NB4 (cell line): Measurements from ENCODE around the gene KLHDC10.

Source experiments
- MYC ChIP-seq: IDR thresholded peaks from 2 replicates; pipeline ENCODE4 v1.6.1; 2011; ENCODE audit warnings: low read depth, low read length
- POLR2A ChIP-seq: IDR thresholded peaks from 2 replicates; pipeline ENCODE4 v1.6.1; 2011; ENCODE audit warnings: mild to moderate bottlenecking; ENCODE audit not compliant: insufficient read length; ENCODE audit errors: extremely low read depth
- TF ChIP-seq, protein P1 (sequence below): IDR thresholded peaks from one replicate; pipeline ENCODE4 v1.5.1; 2012; ENCODE audit warnings: low read depth, low read length
- TF ChIP-seq, protein P2 (sequence below): IDR thresholded peaks from 2 replicates; pipeline ENCODE4 v1.6.1; 2011; ENCODE audit warnings: low read depth, low read length

GRCh38 chr7:130144312-130145171 lies 74.2 kb downstream of the KLHDC10 start:
- TF ChIP-seq, protein P1, sequence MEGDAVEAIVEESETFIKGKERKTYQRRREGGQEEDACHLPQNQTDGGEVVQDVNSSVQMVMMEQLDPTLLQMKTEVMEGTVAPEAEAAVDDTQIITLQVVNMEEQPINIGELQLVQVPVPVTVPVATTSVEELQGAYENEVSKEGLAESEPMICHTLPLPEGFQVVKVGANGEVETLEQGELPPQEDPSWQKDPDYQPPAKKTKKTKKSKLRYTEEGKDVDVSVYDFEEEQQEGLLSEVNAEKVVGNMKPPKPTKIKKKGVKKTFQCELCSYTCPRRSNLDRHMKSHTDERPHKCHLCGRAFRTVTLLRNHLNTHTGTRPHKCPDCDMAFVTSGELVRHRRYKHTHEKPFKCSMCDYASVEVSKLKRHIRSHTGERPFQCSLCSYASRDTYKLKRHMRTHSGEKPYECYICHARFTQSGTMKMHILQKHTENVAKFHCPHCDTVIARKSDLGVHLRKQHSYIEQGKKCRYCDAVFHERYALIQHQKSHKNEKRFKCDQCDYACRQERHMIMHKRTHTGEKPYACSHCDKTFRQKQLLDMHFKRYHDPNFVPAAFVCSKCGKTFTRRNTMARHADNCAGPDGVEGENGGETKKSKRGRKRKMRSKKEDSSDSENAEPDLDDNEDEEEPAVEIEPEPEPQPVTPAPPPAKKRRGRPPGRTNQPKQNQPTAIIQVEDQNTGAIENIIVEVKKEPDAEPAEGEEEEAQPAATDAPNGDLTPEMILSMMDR = no peak
- TF ChIP-seq, protein P2, sequence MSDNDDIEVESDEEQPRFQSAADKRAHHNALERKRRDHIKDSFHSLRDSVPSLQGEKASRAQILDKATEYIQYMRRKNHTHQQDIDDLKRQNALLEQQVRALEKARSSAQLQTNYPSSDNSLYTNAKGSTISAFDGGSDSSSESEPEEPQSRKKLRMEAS = no peak
- TF ChIP-seq POLR2A (no peak), MYC (no peak)
